GM19240 (cell line): Measurements from ENCODE around the gene SLC2A4.
A peak's percentile ranks its signal among the peaks of the same experiment; 100 is the strongest.

Experiments
- DNase-seq: peaks from one replicate; pipeline ENCODE4 v3.0.0; 2011; ENCODE audit warnings: low spot score; ENCODE audit not compliant: insufficient read length

The SLC2A4 gene

GRCh38 chr17:7246779-7247178, 34.7 kb upstream of the SLC2A4 start:
- no peak for DNase-seq

- DNase-seq = no peak
These were observed 32.7 kb upstream of the SLC2A4 start for GRCh38 chr17:7248796-7249195.

- DNase-seq = no peak
These were observed 32.3 kb upstream of the SLC2A4 start for GRCh38 chr17:7249214-7249613.

GRCh38 chr17:7249830-7250229, 31.7 kb upstream of the SLC2A4 start:
- no peak for DNase-seq

GRCh38 chr17:7250695-7251627, 30.6 kb upstream of the SLC2A4 start:
- DNase-seq = no peak

- DNase-seq = peak; percentile 92
These were observed 29.8 kb upstream of the SLC2A4 start, which contains the start of gene CTDNEP1 for GRCh38 chr17:7251661-7252175. CTDNEP1 (minus strand) TSS chr17:7251734; CDS start chr17:7251296, 438 bp downstream.

GRCh38 chr17:7252176-7253043, 29.1 kb upstream of the SLC2A4 start, which contains the start of gene ELP5:
ELP5 (plus strand) TSS chr17:7252215; CDS start chr17:7252551, 336 bp downstream.
- DNase-seq = peak; percentile 88

GRCh38 chr17:7253082-7253481, 28.4 kb upstream of the SLC2A4 start:
- no peak for DNase-seq

- no peak for DNase-seq
These were observed 27.0 kb upstream of the SLC2A4 start for GRCh38 chr17:7254511-7254910.

- DNase-seq = no peak
These were observed 24.6 kb upstream of the SLC2A4 start for GRCh38 chr17:7256766-7257456.

- DNase-seq = no peak
These were observed 22.6 kb upstream of the SLC2A4 start for GRCh38 chr17:7258731-7259554.

- DNase-seq = no peak
These were observed 22.0 kb upstream of the SLC2A4 start for GRCh38 chr17:7259555-7259889.

GRCh38 chr17:7260151-7260550, 21.4 kb upstream of the SLC2A4 start:
- DNase-seq = no peak

- DNase-seq = no peak
These were observed 20.7 kb upstream of the SLC2A4 start for GRCh38 chr17:7260651-7261378.

- DNase-seq = no peak
These were observed 19.9 kb upstream of the SLC2A4 start for GRCh38 chr17:7261379-7262191.

- no peak for DNase-seq
These were observed 19.2 kb upstream of the SLC2A4 start, which contains the start of gene CLDN7 for GRCh38 chr17:7262192-7262934. CLDN7 (minus strand) TSS chr17:7262478; CDS start chr17:7262043, 435 bp downstream.

- DNase-seq = no peak
These were observed 18.4 kb upstream of the SLC2A4 start for GRCh38 chr17:7262935-7263800.
